K562 (cell line): Measurements from ENCODE around the gene FITM1. TPM values are rescaled to one million over a fixed set of nuclear protein-coding genes. Genes with fewer than 3 reads are reported as not detected.

Experiments used
- ATAC-seq: fragments of 200-7000 bp; cut with Tn5 transposase; 3 replicates; pipeline ENCODE4 v1.9.1; 2020; ENCODE audit warnings: moderate library complexity
- BruUV-seq: library from RNA; stranded (reverse); fragments of 400-500 nt; replicated peaks from 2 replicates; lab custom pipeline; 2021; lab: Mats Ljungman, UMichigan
- CTCF ChIA-PET: fragments of 300-600 bp; formaldehyde crosslinking; extraction: SDS; loops from one replicate; lab custom pipeline; 2021; ENCODE audit warnings: low intra/inter-chr PET ratio; lab: Yijun Ruan, JAX
- POLR2A ChIA-PET: fragments of 300-600, 350-650 bp; sonication (Branson Sonifier 250); formaldehyde crosslinking; extraction: SDS; loops from one replicate; lab custom pipeline; 2021; ENCODE audit warnings: antibody characterized with exemption, inconsistent platforms; lab: Yijun Ruan, JAX
- DNase-seq, 4 experiments: peaks; one replicate each; pipeline versions ENCODE4 v3.0.0 to v3.0.0-alpha.2; 2011 to 2018; ENCODE audit warnings: low spot score in 3 of 4, mixed read lengths in 3 of 4; ENCODE audit errors: extremely low read depth in 1 of 4
- FAIRE-seq: peaks from 2 replicates; lab custom pipeline; 2011; peaks lifted over from hg19 to GRCh38; lab: Jason Lieb, UNC
- H2AFZ ChIP-seq: 2 replicates; pipeline ENCODE4 v1.6.0; 2011; ENCODE audit warnings: low read depth, low read length, control low read depth, inconsistent platforms
- H3K27ac ChIP-seq: fragments of 200-600 bp; 3 replicates; pipeline ENCODE4 v1.8.0; 2011; ENCODE audit warnings: low read depth, mild to moderate bottlenecking, control low read depth, inconsistent platforms, low read length, moderate library complexity, mixed read lengths; ENCODE audit errors: extremely low read depth
- H3K27me3 ChIP-seq, 2 experiments: fragments of 300-600 bp in 1 of 2; 2 replicates in 1 of 2; 3 replicates in 1 of 2; pipeline versions ENCODE4 v1.6.0 to v1.8.0; 2011; ENCODE audit warnings: inconsistent platforms in 2 of 2, low read length in 2 of 2, mild to moderate bottlenecking in 1 of 2, mixed read lengths in 1 of 2, moderate library complexity in 1 of 2; ENCODE audit not compliant: control insufficient read depth in 2 of 2, insufficient read depth in 2 of 2
- H3K36me3 ChIP-seq: fragments of 300-600 bp; 3 replicates; pipeline ENCODE4 v1.8.0; 2011; ENCODE audit warnings: mild to moderate bottlenecking, low read length, inconsistent platforms; ENCODE audit not compliant: control insufficient read depth, insufficient read depth
- H3K4me1 ChIP-seq, 2 experiments: fragments of 200-600 bp in 1 of 2; replicated peaks in 1 of 2; 2 replicates in 1 of 2; 3 replicates in 1 of 2; pipeline versions ENCODE4 v1.5.1 to v1.8.0; 2011; ENCODE audit warnings: inconsistent platforms in 2 of 2, low read length in 2 of 2, mild to moderate bottlenecking in 1 of 2, mixed read lengths in 1 of 2, moderate library complexity in 1 of 2; ENCODE audit not compliant: control insufficient read depth in 2 of 2, insufficient read depth in 2 of 2
- H3K4me2 ChIP-seq: 2 replicates; pipeline ENCODE4 v1.6.1; 2011; ENCODE audit warnings: low read length, control low read depth, inconsistent platforms, mixed read lengths; ENCODE audit not compliant: insufficient read depth
- H3K4me3 ChIP-seq: fragments of 200-600 bp; sonication (generic), shearing (Covaris generic); 2 replicates; pipeline ENCODE4 v1.5.1; 2016; ENCODE audit warnings: control low read depth, inconsistent platforms
- H3K79me2 ChIP-seq: fragments of 200-600 bp; 3 replicates; pipeline ENCODE4 v1.8.0; 2011; ENCODE audit warnings: low read length, inconsistent platforms; ENCODE audit not compliant: control insufficient read depth, insufficient read depth
- H3K9ac ChIP-seq, 2 experiments: 2 replicates each; pipeline versions ENCODE4 v1.6.0 to v1.6.1; 2011; ENCODE audit warnings: low read depth in 2 of 2, low read length in 2 of 2, control low read depth in 1 of 2, inconsistent platforms in 1 of 2, mild to moderate bottlenecking in 1 of 2, mixed read lengths in 1 of 2; ENCODE audit not compliant: insufficient read depth in 1 of 2
- H3K9me1 ChIP-seq: one replicate; pipeline ENCODE4 v1.6.0; 2011; ENCODE audit warnings: inconsistent platforms, mild to moderate bottlenecking, low read length, moderate library complexity; ENCODE audit not compliant: control insufficient read depth, insufficient read depth
- H3K9me3 ChIP-seq: replicated peaks from 2 replicates; pipeline ENCODE4 v1.5.1; 2011; ENCODE audit warnings: low read depth, low read length, inconsistent platforms; ENCODE audit not compliant: control insufficient read depth, insufficient read depth
- H4K20me1 ChIP-seq: replicated peaks from 2 replicates; pipeline ENCODE4 v1.6.1; 2011; ENCODE audit warnings: low read length, inconsistent platforms, mixed read lengths; ENCODE audit not compliant: control insufficient read depth, insufficient read depth
- CEBPG ChIP-seq, 3 experiments: fragments of 200-800 bp in 1 of 3; sonication (Bioruptor generic) in 1 of 3; sonication (generic) in 1 of 3; formaldehyde crosslinking in 1 of 3; IDR thresholded peaks in 2 of 3; conservative IDR thresholded peaks in 1 of 3; 2 replicates each; pipeline versions ENCODE4 v1.6.1 to v1.8.0; 2016 to 2022; ENCODE audit warnings: missing compliant biosample characterization in 2 of 3, missing genetic modification characterization in 2 of 3, mild to moderate bottlenecking in 1 of 3, missing genetic modification reagents in 1 of 3
- CHD7 ChIP-seq: fragments of 200-600 bp; sonication (generic); IDR thresholded peaks from one replicate; pipeline ENCODE4 v1.6.1; 2012; ENCODE audit warnings: mild to moderate bottlenecking, low read depth, low read length, inconsistent platforms
- HBP1 ChIP-seq: fragments of 450-650 bp; formaldehyde crosslinking; IDR thresholded peaks from 2 replicates; pipeline ENCODE4 v1.4.0; 2022; ENCODE audit warnings: missing genetic modification characterization
- MCM2 ChIP-seq: fragments of 450-650 bp; IDR thresholded peaks from 2 replicates; pipeline ENCODE4 v1.6.1; 2017; ENCODE audit warnings: low read depth, mild to moderate bottlenecking
- SRSF1 ChIP-seq: fragments of 200-400 bp; formaldehyde crosslinking; IDR thresholded peaks from 2 replicates; pipeline ENCODE4 v1.6.1; 2017; ENCODE audit warnings: mild to moderate bottlenecking, low read depth, low read length, moderate library complexity
- ZNF280B ChIP-seq: fragments of 250-450 bp; sonication (Bioruptor Pico); IDR thresholded peaks from 2 replicates; pipeline ENCODE4 v1.5.1; 2021; ENCODE audit warnings: mild to moderate bottlenecking
- ZSCAN32 ChIP-seq: fragments of 450-650 bp; formaldehyde crosslinking; IDR thresholded peaks from 2 replicates; pipeline ENCODE4 v1.4.0; 2020; ENCODE audit warnings: mild to moderate bottlenecking, moderate library complexity
- WGBS: fragments of 100-300 bp; shearing (Covaris generic); methylation state at CpG from one replicate; pipeline ENCODE4 v1.1.6; 2016; ENCODE audit warnings: low coverage, mixed read lengths; ENCODE audit not compliant: insufficient coverage; ENCODE audit errors: missing lambda C conversion rate; 5-methylcytosine and 5-hydroxymethylcytosine counted together
- in situ Hi-C: fragments of 300-500 bp; cut with MboI; formaldehyde crosslinking; loops from 4 replicates; pipeline ENCODE4 v1.15.0; 2018; ENCODE audit warnings: inconsistent platforms, mixed read lengths
- intact Hi-C: fragments of 100-400 bp; cut with micrococcal nuclease; formaldehyde crosslinking; loops from 2 replicates; pipeline ENCODE4 v1.14.2; 2022
- polyA plus RNA-seq, 8 experiments: library from polyadenylated mRNA; depleted of rRNA in 4 of 8; stranded (reverse) in 5 of 8; unstranded in 3 of 8; fragments of >200 nt; fragmentation: Nextera tagmentation in 2 of 8; fragmentation: Illumina TruSeq in 1 of 8; extraction: Ambion mirVana in 2 of 8; extraction: Trizol in 1 of 8; gene quantifications; 2 replicates each; pipeline versions ENCODE4 v1.2.1 to v1.2.3, GENCODE V29; 2011 to 2014; ENCODE audit warnings: inconsistent platforms in 1 of 8, missing spikeins in 1 of 8
- total RNA-seq, 7 experiments: library from RNA; depleted of rRNA in 6 of 7; stranded (reverse); fragments of >200 nt in 6 of 7; fragmentation: Illumina TruSeq in 2 of 7; extraction: Trizol in 2 of 7; gene quantifications; 2 replicates each; pipeline versions ENCODE4 v1.2.1 to v1.2.3, GENCODE V29; 2011 to 2021; ENCODE audit warnings: low replicate concordance in 1 of 7

FITM1 gene
- total and polyA plus RNA-seq, 9 of the 15 experiments (the other 6 are each of a cell fraction or from before 2014, with no cell fraction given): 0.09 to 0.20 TPM; not detected in 7

- Histone ChIP-seq H3K79me2 (no peaks in the 10 kb centered on the region), H3K9ac (peak overlapping the region in 1 of 2 experiments; percentile 76; a peak in 2 of 4 replicates), H4K20me1 (no peaks in the 10 kb centered on the region), H3K9me1 (no peaks in the 10 kb centered on the region), H3K27ac (no peak overlapping the region; the same call in 2 of the 3 replicates), H2AFZ (no peak overlapping the region), H3K4me3 (no peak overlapping the region), H3K4me1 (peaks cover 6 to 12% of the 10 kb centered on the region in 2 experiments; a peak in 4 of 5 replicates), H3K36me3 (peaks cover 46% of the 10 kb centered on the region; the same call in 2 of the 3 replicates), H3K9me3 (no peaks in the 10 kb centered on the region), H3K27me3 (no peaks in the 10 kb centered on the region), H3K4me2 (no peak overlapping the region)
- FAIRE-seq: no peak
- ATAC-seq: no peak; the same call in 2 of the 3 replicates
- DNase-seq: no peak
- no TSS peak for BruUV-seq
- ChIA-PET POLR2A (interaction anchor here (1.5 kb wide), 1 partner anchor 18 kb away, joined by 3 read pairs; the partner anchor contains the start of gene EMC9), CTCF (no interaction called here)
- WGBS: 88% methylated on average over 6 of the region's 8 CpGs
- in situ Hi-C loops (no loop called here), intact Hi-C loops (no loop called here)
- TF ChIP-seq CHD7: no peak
- TF ChIP-seq HBP1: no peak
- no peak for TF ChIP-seq CEBPG (CRISPR knock-in tag; IDR thresholded peaks at IDR 0.05)
- TF ChIP-seq CEBPG (tag; conservative IDR thresholded peaks at IDR 0.05 in 1 of 2, IDR thresholded peaks at IDR 0.05 in 1 of 2): no peak
- no peak for TF ChIP-seq MCM2
- no peak for TF ChIP-seq SRSF1
- no peak for TF ChIP-seq ZSCAN32
- no peak for TF ChIP-seq ZNF280B (CRISPR knock-in tag)
These were observed 7.6 kb upstream of the FITM1 start for GRCh38 chr14:24122898-24123297.
